Keratinocyte (primary cell): ENCODE data around the gene RPL27A.

Experiments used
- EZH2 ChIP-seq: IDR thresholded peaks from one replicate; pipeline ENCODE4 v1.6.1; 2012; ENCODE audit warnings: inconsistent platforms, mild to moderate bottlenecking, low read length, moderate library complexity
- TF ChIP-seq, protein P1 (sequence below), 3 experiments: IDR thresholded peaks in 1 of 3; conservative IDR thresholded peaks in 1 of 3; optimal IDR thresholded peaks in 1 of 3; 2 replicates in 2 of 3; 3 replicates in 1 of 3; pipeline versions ENCODE3 to v1.5.1; 2011; ENCODE audit warnings: low read length in 3 of 3, mild to moderate bottlenecking in 3 of 3, moderate library complexity in 2 of 3, control low read depth in 1 of 3, inconsistent platforms in 1 of 3; ENCODE audit not compliant: insufficient read depth in 2 of 3; ENCODE audit errors: extremely low read depth in 1 of 3

DNA sequence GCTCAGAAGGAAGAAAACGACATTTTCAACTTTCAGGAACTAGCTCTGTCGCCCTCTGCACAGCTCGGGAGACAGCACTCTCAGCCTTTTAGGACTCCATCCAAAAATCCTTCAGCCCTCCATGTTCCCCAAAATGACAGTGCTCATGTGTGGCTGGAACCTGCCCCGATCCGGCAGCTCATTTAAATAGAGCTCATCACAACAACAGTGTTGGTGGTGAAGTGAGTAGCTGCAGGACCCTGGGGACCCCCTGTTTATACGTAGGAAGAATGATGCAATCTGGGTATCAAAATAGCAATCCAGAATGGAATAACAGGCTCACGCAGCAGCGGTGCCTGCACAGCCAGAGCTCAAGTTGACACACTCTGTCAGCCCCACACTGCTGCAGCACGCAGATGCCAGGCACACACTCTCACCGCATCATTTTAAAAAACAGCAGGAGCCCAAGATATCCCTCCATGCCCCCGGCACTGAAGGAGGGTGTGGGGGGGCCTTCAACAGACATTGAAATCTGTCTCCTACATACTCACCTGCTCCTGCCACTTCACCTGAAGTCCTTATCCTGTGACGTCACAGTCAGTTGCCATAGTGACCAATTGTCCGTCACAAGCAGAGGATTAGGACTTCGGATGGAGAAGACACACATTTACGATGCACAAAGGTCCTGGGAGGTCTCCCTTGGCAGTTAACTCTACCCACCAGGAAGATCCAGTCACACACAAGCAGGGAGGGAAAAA, 24.1 kb upstream of the RPL27A start:
- TF ChIP-seq, protein P1, sequence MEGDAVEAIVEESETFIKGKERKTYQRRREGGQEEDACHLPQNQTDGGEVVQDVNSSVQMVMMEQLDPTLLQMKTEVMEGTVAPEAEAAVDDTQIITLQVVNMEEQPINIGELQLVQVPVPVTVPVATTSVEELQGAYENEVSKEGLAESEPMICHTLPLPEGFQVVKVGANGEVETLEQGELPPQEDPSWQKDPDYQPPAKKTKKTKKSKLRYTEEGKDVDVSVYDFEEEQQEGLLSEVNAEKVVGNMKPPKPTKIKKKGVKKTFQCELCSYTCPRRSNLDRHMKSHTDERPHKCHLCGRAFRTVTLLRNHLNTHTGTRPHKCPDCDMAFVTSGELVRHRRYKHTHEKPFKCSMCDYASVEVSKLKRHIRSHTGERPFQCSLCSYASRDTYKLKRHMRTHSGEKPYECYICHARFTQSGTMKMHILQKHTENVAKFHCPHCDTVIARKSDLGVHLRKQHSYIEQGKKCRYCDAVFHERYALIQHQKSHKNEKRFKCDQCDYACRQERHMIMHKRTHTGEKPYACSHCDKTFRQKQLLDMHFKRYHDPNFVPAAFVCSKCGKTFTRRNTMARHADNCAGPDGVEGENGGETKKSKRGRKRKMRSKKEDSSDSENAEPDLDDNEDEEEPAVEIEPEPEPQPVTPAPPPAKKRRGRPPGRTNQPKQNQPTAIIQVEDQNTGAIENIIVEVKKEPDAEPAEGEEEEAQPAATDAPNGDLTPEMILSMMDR (optimal IDR thresholded peaks at IDR 0.05 in 1 of 3, IDR thresholded peaks at IDR 0.05 in 1 of 3, conservative IDR thresholded peaks at IDR 0.05 in 1 of 3; ENCODE audit: extremely low read depth in 1 of 3, insufficient read depth in 2 of 3, low read length in 3 of 3), result no peak
- no peak for TF ChIP-seq EZH2
